Vagina (tissue), 2 donors: ENCODE measurements around the gene NT5C1A. TPM values are rescaled to one million over a fixed set of nuclear protein-coding genes. Genes with fewer than 3 reads are reported as not detected.
A peak's percentile ranks its signal among the peaks of the same experiment; 100 is the strongest.

Source experiments
- DNase-seq, 2 donors: peaks; one replicate each; pipeline ENCODE4 v3.0.0-alpha.2; 2017; ENCODE audit errors: extremely low spot score in 2 of 2
- H3K27ac ChIP-seq: fragments of 200-600 bp; sonication (generic); one replicate; pipeline ENCODE4 v1.5.1; 2019
- H3K27me3 ChIP-seq: fragments of 200-600 bp; sonication (generic); one replicate; pipeline ENCODE4 v1.5.1; 2019
- H3K36me3 ChIP-seq, 2 donors: fragments of 200-600 bp; sonication (generic); one replicate each; pipeline ENCODE4 v1.5.1; 2017 to 2019
- H3K4me1 ChIP-seq: fragments of 200-600 bp; sonication (generic); one replicate; pipeline ENCODE4 v1.5.1; 2019
- H3K4me3 ChIP-seq, 2 donors: fragments of 200-600 bp; sonication (generic); 1 replicate in 1 of 2; 2 replicates in 1 of 2; pipeline ENCODE4 v1.5.1; 2016 to 2019
- H3K9me3 ChIP-seq: fragments of 200-600 bp; sonication (generic); one replicate; pipeline ENCODE4 v1.5.1; 2019
- POLR2A ChIP-seq, 2 donors: fragments of 450-650 bp; IDR thresholded peaks; one replicate each; pipeline ENCODE4 v1.6.1; 2017; ENCODE audit warnings: antibody characterized with exemption in 2 of 2, mild to moderate bottlenecking in 2 of 2, moderate library complexity in 2 of 2
- POLR2AphosphoS5 ChIP-seq, 2 donors: sonication (generic); formaldehyde crosslinking; IDR thresholded peaks; one replicate each; pipeline ENCODE4 v1.9.0; 2017; ENCODE audit warnings: antibody characterized with exemption in 2 of 2, mild to moderate bottlenecking in 2 of 2, low read depth in 1 of 2; ENCODE audit not compliant: insufficient read depth in 1 of 2
- intact Hi-C: fragments of 100-400 bp; cut with DNase I; formaldehyde crosslinking; loops from one replicate; pipeline ENCODE4 v1.15.1; 2023
- total RNA-seq: library from RNA; depleted of rRNA; stranded (reverse); fragments of >200 nt; gene quantifications from one replicate; pipeline ENCODE4 v1.2.3, GENCODE V29; 2016
- TF ChIP-seq, protein P1 (sequence below), 3 experiments: fragments of 450-650 bp in 2 of 3; fragments of 200-600 bp in 1 of 3; sonication (generic) in 1 of 3; IDR thresholded peaks; one replicate each; pipeline ENCODE4 v1.5.1; 2017 to 2019; ENCODE audit warnings: antibody characterized with exemption in 3 of 3, mild to moderate bottlenecking in 2 of 3, moderate library complexity in 2 of 3

NT5C1A gene
- not detected for total RNA-seq

DNA sequence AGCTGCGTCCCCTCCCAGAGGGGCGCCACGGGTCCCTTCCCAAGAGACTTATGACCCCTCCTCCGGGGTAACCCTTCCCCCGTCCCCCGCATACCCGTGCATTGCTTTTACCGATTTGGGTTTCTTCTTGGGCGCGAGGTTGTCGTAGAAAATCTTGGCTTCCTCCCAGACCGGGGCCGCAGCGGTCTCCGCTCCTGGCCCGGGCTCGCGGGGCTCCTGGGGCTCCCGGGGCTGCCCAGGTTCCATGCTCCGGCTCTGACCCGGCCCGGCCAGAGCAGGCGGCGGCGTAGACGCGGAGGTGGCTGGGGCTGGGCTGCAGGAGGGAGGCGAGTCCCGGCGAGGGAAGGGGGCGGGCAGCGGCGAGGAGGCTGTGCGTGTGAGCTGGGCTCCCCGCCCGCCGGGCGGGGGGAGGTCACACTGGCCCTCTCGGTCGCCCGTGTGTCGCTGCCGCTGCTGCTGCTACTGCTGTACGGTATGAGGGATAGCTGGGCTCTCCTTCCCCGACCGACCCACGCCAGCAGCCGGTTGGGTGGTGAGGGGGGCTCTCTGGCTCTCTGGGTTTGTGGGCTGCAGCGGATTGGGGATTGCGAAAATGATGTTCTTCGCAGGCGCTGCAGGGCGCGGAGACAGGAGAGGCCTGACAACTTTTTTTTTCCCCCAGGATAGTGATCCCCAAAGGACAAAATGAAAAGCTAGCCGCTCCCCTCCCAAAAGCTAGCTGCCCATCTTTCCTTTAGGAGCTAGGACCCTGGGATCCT lies at the start of gene NT5C1A:
Gene NT5C1A, minus strand, starts transcription at position 315 of the 758 bp plus-strand sequence. Its CDS starts 69 bp downstream, at position 246.
- H3K36me3 ChIP-seq: no peaks in the 10 kb centered on the region
- TF ChIP-seq POLR2AphosphoS5 (IDR thresholded peaks at IDR 0.05; ENCODE audit: insufficient read depth in 1 of 2, low read depth in 1 of 2) (no peak), POLR2A (IDR thresholded peaks at IDR 0.05) (no peak)
- TF ChIP-seq, protein P1, sequence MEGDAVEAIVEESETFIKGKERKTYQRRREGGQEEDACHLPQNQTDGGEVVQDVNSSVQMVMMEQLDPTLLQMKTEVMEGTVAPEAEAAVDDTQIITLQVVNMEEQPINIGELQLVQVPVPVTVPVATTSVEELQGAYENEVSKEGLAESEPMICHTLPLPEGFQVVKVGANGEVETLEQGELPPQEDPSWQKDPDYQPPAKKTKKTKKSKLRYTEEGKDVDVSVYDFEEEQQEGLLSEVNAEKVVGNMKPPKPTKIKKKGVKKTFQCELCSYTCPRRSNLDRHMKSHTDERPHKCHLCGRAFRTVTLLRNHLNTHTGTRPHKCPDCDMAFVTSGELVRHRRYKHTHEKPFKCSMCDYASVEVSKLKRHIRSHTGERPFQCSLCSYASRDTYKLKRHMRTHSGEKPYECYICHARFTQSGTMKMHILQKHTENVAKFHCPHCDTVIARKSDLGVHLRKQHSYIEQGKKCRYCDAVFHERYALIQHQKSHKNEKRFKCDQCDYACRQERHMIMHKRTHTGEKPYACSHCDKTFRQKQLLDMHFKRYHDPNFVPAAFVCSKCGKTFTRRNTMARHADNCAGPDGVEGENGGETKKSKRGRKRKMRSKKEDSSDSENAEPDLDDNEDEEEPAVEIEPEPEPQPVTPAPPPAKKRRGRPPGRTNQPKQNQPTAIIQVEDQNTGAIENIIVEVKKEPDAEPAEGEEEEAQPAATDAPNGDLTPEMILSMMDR (IDR thresholded peaks at IDR 0.05): no peak
- H3K27ac ChIP-seq: no peak within 1 kb of the TSS
- H3K4me3 ChIP-seq: peak within 1 kb of the TSS; percentile 37 to 48
- intact Hi-C loops: no loop called here
- H3K27me3 ChIP-seq: no peaks in the 10 kb centered on the region
- no peaks in the 10 kb centered on the region for H3K9me3 ChIP-seq
- peaks cover 10% of the 10 kb centered on the region for H3K4me1 ChIP-seq
- DNase-seq: no peak

DNA sequence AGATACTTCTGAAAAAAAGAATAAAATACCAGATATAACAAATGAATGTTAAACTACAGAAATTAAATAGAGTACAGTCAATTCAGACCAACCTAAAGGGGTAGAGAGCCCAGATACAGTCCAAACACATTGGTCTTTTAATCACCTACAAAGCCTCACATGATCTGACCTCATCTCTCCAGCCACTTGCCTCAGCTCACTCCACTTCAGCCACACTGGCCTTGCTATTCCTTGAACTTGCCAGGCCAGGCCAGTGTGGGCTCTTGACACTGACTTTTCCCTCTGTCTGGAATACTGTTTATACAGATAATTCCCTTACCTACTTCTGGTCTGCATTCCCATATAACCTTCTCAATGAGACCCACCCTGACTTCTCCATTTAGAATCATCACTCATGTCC lies 49.8 kb upstream of the NT5C1A start:
- H3K9me3 ChIP-seq: no peaks in the 10 kb centered on the region
- H3K27ac ChIP-seq: no peak overlapping the region
- no peak overlapping the region for H3K4me3 ChIP-seq
- no peak for DNase-seq
- intact Hi-C loops: no loop called here
- no peaks in the 10 kb centered on the region for H3K27me3 ChIP-seq
- H3K4me1 ChIP-seq: no peaks in the 10 kb centered on the region
- TF ChIP-seq, protein P1 (IDR thresholded peaks at IDR 0.05): no peak
- TF ChIP-seq POLR2AphosphoS5 (IDR thresholded peaks at IDR 0.05; ENCODE audit: insufficient read depth in 1 of 2, low read depth in 1 of 2) (no peak), POLR2A (IDR thresholded peaks at IDR 0.05) (no peak)
- H3K36me3 ChIP-seq: no peaks in the 10 kb centered on the region

DNA sequence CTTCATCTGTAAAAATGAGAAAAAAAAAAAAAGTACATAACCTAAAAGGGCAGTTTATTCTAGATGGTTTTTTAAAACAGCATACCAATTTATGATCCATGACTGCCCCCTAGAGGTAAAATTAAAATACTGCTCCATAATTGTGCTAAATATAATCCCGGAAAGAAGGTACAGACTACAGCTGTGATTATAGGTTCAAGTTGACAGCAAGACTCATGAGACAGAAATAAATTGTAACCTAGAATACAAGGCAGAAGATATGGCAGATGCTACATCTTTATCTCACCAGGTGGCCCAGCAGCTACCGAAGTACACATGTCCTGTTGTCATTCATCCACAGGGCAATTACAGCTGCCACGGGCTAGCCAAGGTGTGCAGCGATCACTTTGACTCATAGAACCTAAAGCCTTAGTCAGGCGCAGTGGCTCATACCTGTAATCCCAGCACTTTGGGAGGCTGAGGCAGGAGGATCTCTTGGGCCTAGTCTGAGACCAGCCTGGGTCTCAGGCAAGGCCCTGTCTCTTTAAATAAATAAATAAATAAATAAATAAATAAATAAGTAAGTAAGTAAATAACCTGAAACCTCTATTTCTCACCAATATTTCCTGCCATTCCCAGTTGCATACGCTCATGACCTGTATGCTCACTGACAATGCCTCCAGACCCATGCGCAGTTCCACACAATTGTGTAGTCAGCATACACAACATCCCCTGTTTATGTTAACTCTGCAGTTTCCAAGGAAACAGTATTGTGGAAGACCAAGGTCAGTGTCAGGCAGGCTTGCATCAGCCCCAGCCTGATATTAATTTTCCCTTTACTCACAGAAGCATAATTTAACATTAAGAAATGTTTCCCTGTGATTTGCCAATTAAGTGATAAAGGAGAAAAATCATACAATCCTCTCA lies 48.4 kb upstream of the NT5C1A start:
- no peak for TF ChIP-seq POLR2AphosphoS5 (IDR thresholded peaks at IDR 0.05; ENCODE audit: insufficient read depth in 1 of 2, low read depth in 1 of 2)
- no peak for TF ChIP-seq POLR2A (IDR thresholded peaks at IDR 0.05)
- TF ChIP-seq, protein P1 (IDR thresholded peaks at IDR 0.05): peak in 2 of 3 experiments; percentile 56 to 78
- H3K9me3 ChIP-seq: no peaks in the 10 kb centered on the region
- H3K4me3 ChIP-seq: no peak overlapping the region
- no peak overlapping the region for H3K27ac ChIP-seq
- intact Hi-C loops: no loop called here
- DNase-seq: peak in 1 of 2 donors; percentile 40
- no peaks in the 10 kb centered on the region for H3K27me3 ChIP-seq
- H3K36me3 ChIP-seq: no peaks in the 10 kb centered on the region
- H3K4me1 ChIP-seq: no peaks in the 10 kb centered on the region

DNA sequence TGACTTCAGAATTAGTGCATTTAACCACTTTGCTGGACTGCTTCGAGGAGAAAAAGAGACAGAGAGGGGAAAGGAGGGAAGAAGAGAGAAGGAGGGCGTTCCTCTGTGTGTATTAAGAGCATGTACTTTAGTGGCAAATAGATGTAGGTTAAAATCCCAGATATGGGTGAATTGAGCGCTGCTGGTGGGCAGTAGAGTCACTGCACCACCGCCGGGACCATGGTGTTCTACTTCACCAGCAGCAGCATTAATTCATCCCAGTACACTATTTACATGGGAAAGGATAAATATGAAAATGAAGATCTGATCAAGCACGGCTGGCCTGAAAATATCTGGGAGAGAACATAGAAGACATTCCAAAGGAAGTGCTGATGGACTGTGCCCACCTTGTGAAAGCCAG lies 45.9 kb upstream of the NT5C1A start:
- Histone ChIP-seq H3K4me1 (no peaks in the 10 kb centered on the region), H3K4me3 (no peak overlapping the region), H3K27ac (no peak overlapping the region), H3K9me3 (no peaks in the 10 kb centered on the region), H3K27me3 (no peaks in the 10 kb centered on the region), H3K36me3 (no peaks in the 10 kb centered on the region)
- intact Hi-C loops: loop anchor here (5.0 kb wide), 1 partner anchor 111 kb away; no protein-coding TSS in a partner anchor
- TF ChIP-seq POLR2AphosphoS5 (IDR thresholded peaks at IDR 0.05; ENCODE audit: insufficient read depth in 1 of 2, low read depth in 1 of 2) (no peak), POLR2A (IDR thresholded peaks at IDR 0.05) (no peak)
- TF ChIP-seq, protein P1 (IDR thresholded peaks at IDR 0.05): no peak
- DNase-seq: peak in 1 of 2 donors; percentile 47
